HEK293 (cell line): ENCODE data around the gene VPS29.

Source experiments
- GLI2 ChIP-seq: fragments of 450-650 bp; formaldehyde crosslinking; IDR thresholded peaks from 2 replicates; pipeline ENCODE4; 2017; ENCODE audit warnings: missing biosample characterization, missing genetic modification characterization, low read depth, borderline replicate concordance
- KLF1 ChIP-seq: fragments of 450-650 bp; formaldehyde crosslinking; IDR thresholded peaks from 2 replicates; pipeline ENCODE4 v1.5.1; 2016; ENCODE audit warnings: missing biosample characterization, missing genetic modification characterization
- MYNN ChIP-seq: fragments of 450-650 bp; formaldehyde crosslinking; IDR thresholded peaks from 2 replicates; pipeline ENCODE4 v1.5.1; 2016; ENCODE audit warnings: missing biosample characterization, missing genetic modification characterization, borderline replicate concordance
- SALL2 ChIP-seq: fragments of 450-650 bp; formaldehyde crosslinking; IDR thresholded peaks from 2 replicates; pipeline ENCODE4 v1.5.0; 2017; ENCODE audit warnings: missing biosample characterization, mild to moderate bottlenecking, missing genetic modification characterization, borderline replicate concordance
- SETDB1 ChIP-seq: IDR thresholded peaks from one replicate; pipeline ENCODE4 v1.6.1; 2017; ENCODE audit warnings: mild to moderate bottlenecking, low read length, moderate library complexity, mixed read lengths; ENCODE audit not compliant: insufficient read length
- YY1 ChIP-seq: fragments of 450-650 bp; formaldehyde crosslinking; IDR thresholded peaks from 2 replicates; pipeline ENCODE4 v1.5.1; 2018; ENCODE audit warnings: missing biosample characterization, missing genetic modification characterization
- ZNF266 ChIP-seq: fragments of 450-650 bp; formaldehyde crosslinking; IDR thresholded peaks from 2 replicates; pipeline ENCODE4 v1.5.1; 2016; ENCODE audit warnings: missing biosample characterization, missing genetic modification characterization, low read depth
- ZNF274 ChIP-seq, 2 experiments: fragments of 200-500 bp in 1 of 2; fragments of 450-650 bp in 1 of 2; sonication (Bioruptor generic) in 1 of 2; formaldehyde crosslinking in 1 of 2; IDR thresholded peaks; 2 replicates each; pipeline versions ENCODE4 v1.5.1 to v1.6.1; 2014 to 2016; ENCODE audit warnings: borderline replicate concordance in 1 of 2, inconsistent platforms in 1 of 2, low read length in 1 of 2, missing biosample characterization in 1 of 2, missing genetic modification characterization in 1 of 2
- ZNF747 ChIP-seq: fragments of 450-650 bp; formaldehyde crosslinking; IDR thresholded peaks from 2 replicates; pipeline ENCODE4 v1.5.1; 2016; ENCODE audit warnings: missing biosample characterization, missing genetic modification characterization
- ZNF768 ChIP-seq: fragments of 450-650 bp; formaldehyde crosslinking; IDR thresholded peaks from 2 replicates; pipeline ENCODE4 v1.5.1; 2018; ENCODE audit warnings: missing biosample characterization, mild to moderate bottlenecking, missing genetic modification characterization
- TF ChIP-seq, protein P1 (sequence below): fragments of 450-650 bp; formaldehyde crosslinking; IDR thresholded peaks from 2 replicates; pipeline ENCODE4 v1.5.1; 2016; ENCODE audit warnings: missing biosample characterization, missing genetic modification characterization
- TF ChIP-seq, protein P2 (sequence below): fragments of 450-650 bp; formaldehyde crosslinking; IDR thresholded peaks from 2 replicates; pipeline ENCODE4 v1.5.1; 2016; ENCODE audit warnings: missing biosample characterization, missing genetic modification characterization
- TF ChIP-seq, protein P3 (sequence below): fragments of 450-650 bp; formaldehyde crosslinking; IDR thresholded peaks from 2 replicates; pipeline ENCODE4 v1.5.1; 2016; ENCODE audit warnings: missing biosample characterization, missing genetic modification characterization

DNA sequence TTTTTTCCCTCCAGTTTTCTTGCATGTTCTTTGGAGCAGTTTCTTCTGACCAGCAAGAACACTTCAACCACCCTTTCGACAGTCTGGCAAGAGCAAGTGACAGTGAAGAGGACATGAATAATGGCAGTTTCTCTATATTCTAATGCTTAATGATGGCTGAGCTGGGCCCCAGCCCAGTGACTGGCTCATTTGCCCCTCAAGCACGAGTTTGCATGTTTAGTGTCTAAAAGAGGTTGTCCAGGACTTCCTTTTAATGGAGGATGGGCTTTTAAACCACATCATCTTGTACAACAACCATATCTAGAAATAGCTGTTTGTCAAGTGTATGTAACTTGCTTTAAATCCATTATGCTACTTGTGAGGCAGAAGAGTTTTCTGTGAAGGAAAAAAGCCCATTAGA, 28.6 kb upstream of the VPS29 start:
- TF ChIP-seq ZNF768 (tag by site-specific recombination) (no peak), SETDB1 (no peak), SALL2 (tag by site-specific recombination) (no peak), ZNF266 (tag by site-specific recombination) (no peak), ZNF274 (IDR thresholded peaks at IDR 0.05; ENCODE audit: low read length) (no peak), ZNF274 (tag by site-specific recombination; IDR thresholded peaks at IDR 0.05; ENCODE audit: borderline replicate concordance) (no peak), KLF1 (no peak), ZNF747 (tag by site-specific recombination) (no peak), MYNN (no peak), YY1 (tag by site-specific recombination) (no peak), GLI2 (tag by site-specific recombination) (no peak)
- TF ChIP-seq, protein P1, sequence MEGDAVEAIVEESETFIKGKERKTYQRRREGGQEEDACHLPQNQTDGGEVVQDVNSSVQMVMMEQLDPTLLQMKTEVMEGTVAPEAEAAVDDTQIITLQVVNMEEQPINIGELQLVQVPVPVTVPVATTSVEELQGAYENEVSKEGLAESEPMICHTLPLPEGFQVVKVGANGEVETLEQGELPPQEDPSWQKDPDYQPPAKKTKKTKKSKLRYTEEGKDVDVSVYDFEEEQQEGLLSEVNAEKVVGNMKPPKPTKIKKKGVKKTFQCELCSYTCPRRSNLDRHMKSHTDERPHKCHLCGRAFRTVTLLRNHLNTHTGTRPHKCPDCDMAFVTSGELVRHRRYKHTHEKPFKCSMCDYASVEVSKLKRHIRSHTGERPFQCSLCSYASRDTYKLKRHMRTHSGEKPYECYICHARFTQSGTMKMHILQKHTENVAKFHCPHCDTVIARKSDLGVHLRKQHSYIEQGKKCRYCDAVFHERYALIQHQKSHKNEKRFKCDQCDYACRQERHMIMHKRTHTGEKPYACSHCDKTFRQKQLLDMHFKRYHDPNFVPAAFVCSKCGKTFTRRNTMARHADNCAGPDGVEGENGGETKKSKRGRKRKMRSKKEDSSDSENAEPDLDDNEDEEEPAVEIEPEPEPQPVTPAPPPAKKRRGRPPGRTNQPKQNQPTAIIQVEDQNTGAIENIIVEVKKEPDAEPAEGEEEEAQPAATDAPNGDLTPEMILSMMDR, result no peak
- TF ChIP-seq, protein P2, sequence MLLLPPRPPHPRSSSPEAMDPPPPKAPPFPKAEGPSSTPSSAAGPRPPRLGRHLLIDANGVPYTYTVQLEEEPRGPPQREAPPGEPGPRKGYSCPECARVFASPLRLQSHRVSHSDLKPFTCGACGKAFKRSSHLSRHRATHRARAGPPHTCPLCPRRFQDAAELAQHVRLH (tag by site-specific recombination), result no peak
- TF ChIP-seq, protein P3, sequence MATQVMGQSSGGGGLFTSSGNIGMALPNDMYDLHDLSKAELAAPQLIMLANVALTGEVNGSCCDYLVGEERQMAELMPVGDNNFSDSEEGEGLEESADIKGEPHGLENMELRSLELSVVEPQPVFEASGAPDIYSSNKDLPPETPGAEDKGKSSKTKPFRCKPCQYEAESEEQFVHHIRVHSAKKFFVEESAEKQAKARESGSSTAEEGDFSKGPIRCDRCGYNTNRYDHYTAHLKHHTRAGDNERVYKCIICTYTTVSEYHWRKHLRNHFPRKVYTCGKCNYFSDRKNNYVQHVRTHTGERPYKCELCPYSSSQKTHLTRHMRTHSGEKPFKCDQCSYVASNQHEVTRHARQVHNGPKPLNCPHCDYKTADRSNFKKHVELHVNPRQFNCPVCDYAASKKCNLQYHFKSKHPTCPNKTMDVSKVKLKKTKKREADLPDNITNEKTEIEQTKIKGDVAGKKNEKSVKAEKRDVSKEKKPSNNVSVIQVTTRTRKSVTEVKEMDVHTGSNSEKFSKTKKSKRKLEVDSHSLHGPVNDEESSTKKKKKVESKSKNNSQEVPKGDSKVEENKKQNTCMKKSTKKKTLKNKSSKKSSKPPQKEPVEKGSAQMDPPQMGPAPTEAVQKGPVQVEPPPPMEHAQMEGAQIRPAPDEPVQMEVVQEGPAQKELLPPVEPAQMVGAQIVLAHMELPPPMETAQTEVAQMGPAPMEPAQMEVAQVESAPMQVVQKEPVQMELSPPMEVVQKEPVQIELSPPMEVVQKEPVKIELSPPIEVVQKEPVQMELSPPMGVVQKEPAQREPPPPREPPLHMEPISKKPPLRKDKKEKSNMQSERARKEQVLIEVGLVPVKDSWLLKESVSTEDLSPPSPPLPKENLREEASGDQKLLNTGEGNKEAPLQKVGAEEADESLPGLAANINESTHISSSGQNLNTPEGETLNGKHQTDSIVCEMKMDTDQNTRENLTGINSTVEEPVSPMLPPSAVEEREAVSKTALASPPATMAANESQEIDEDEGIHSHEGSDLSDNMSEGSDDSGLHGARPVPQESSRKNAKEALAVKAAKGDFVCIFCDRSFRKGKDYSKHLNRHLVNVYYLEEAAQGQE (tag by site-specific recombination), result no peak
